GM19372 (cell line): Measurements from ENCODE around the gene PPP1R27.
A peak's percentile ranks its signal among the peaks of the same experiment; 100 is the strongest.
"Not testable (repeated sequence)": the region's sequence is repeated elsewhere in the genome, so short reads cannot be mapped to it uniquely, and the experiment has no call there.

Experiments used
- ATAC-seq: cut with Tn5 transposase; IDR thresholded peaks from one replicate; pipeline ENCODE4 v1.9.1; 2021; ENCODE audit warnings: mild to moderate bottlenecking, low read depth, moderate library complexity; ENCODE audit not compliant: unreplicated experiment

Gene PPP1R27

DNA sequence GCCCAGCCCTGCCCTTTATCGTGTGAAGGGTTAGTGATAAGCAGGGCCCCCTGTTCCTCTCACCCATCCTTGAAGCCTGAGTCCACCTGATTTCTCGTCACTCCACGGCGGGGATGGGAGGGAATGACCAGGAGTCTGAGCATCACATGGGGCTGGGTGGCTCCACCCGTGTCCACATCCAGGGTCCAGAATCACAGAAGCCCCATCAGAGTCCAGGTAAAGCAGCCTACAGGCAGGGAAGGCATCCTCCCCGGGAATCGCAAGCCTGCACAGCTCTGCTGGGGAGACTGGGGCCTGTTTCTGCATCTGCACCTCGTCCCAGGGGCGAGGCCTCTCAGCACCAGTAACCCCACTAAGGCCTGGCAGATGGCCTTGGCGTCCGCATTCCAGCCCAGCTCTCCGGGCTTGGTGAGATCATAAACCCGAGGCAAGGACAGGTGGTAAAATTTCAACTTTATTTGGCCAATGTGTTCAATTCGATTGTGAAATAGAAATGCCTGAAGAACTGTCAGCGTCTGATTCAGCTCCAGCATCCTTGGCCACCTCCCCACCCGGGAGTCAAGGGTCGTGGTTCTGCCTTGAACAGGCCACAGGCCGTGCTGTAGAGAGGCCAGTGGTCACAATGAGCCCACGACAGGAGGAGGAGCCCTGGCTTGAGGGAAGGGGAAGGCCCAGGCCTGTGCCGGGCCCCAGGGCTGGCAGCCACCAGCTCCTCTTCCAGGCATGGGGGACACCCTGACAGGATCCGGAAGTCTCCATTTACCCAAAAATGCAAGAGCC, 8.1 kb upstream of the PPP1R27 start:
- no peak for ATAC-seq

DNA sequence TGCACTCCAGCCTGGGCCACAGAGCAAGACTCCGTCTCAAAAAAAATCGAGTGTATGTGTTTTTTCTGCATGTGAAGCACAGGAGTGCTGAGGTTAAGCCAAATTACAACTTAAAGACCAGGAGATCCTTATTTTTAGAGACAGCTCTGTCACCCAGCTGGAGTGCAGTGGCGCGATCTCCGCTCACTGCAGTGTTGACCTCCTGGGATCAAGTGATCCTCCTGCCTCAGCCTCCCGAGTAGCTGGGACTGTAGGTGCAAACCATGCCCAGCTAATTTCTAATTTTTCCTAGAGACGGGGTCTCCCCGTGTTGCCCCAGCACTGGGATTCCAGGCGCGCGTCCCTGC, 7.5 kb upstream of the PPP1R27 start:
- no peak for ATAC-seq

DNA sequence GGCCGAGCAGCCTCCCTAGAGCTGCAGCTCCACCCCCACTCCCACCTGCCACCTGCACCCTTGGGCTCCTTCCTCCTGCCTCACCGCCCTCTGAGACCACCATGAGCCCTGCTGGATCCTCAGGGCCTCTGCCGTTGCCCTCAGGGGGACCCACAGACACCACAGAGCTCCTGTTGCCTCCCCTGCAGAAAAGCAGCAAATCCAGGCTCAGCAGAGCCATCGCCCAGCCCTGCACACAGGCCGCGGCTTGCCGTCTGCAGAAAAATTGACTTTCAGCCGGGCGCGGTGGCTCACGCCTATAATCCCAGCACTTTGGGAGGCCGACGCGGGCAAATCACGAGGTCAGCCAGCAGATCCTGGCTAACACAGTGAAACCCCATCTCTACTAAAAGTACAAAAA, 7.0 kb upstream of the PPP1R27 start:
- ATAC-seq = no peak

DNA sequence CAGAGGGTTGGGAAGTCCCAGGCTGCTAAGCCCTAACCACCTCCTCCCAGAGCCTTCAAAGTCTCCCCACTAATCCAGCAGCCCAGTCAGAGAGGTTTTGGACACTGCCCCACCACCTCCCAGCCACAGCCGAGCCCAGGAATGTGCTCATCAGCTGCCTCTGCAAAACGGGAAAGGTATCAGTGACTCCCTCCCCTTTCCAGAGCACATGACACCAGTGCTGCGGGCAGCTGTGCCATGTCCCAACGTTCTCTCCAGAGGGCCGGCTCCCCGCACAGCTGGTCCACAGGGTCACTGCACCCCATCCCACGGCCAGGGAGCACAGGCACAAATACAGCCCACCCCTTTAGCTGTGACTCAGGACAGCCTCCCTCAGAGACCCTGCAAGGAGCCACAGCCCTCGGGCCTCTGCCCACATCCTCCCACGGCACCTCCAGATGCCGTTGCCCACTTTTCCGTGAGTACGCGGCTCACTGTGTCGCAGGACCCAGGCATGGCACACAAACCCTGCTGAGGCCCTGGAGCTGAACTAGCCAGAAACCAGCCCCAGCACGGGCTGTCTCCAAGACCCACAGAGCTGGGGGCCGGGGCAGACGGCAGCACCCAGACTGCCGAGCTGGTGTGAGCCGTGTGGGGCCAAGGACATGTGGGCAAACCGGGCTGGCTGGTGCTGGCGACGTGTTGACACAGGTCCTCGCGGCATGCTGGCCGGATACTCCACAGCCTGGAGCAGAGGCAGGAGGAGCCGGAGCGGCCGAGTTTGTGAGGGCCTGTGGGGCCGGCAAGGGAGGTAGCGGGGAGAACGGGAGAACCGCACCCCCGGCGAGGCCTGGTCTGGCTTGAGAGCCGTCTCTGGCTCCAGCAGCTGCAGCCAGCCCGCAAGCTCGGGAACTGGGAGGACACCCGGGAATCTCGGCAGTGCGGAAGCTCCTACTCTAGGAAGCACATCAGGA, 6.3 kb upstream of the PPP1R27 start:
- no peak for ATAC-seq

DNA sequence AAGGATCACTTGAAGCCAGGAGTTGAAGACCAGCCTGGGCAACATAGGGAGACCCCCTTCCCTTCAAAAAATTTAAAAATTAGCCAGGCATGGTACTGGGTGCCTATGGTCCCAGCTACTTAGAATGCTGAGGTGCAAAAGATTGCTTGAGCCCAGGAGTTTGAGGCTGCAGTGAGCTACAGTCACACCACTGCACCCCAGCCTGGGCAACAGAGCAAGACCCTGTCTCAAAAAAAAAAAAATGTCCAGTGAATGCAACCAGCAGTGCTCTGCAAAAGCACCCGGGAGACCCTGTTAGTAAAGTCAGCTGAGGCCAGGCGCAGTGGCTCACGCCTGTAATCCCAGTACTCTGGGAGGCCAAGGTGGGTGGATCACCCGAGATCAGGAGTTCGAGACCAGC, 5.2 kb upstream of the PPP1R27 start:
- ATAC-seq = not testable (repeated sequence)

DNA sequence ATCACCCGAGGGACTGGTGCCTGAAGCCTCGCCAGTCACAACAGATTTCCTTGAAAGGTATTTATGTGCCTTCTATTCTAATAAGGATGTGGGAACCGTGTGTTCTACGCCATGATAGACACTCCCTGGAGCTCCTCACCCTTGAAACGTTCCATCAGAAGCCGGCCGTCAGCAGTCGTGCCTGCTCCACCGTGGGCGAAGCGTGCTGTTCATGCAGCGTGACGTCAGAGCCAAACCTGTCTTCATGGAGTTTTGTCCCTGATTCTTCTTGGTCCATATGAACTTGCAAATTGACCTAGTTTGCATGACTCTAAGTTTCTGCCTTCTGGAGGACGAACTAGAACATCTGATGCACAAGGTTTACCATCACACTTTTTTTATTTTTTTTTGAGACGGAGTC, 4.5 kb upstream of the PPP1R27 start:
- no peak for ATAC-seq

DNA sequence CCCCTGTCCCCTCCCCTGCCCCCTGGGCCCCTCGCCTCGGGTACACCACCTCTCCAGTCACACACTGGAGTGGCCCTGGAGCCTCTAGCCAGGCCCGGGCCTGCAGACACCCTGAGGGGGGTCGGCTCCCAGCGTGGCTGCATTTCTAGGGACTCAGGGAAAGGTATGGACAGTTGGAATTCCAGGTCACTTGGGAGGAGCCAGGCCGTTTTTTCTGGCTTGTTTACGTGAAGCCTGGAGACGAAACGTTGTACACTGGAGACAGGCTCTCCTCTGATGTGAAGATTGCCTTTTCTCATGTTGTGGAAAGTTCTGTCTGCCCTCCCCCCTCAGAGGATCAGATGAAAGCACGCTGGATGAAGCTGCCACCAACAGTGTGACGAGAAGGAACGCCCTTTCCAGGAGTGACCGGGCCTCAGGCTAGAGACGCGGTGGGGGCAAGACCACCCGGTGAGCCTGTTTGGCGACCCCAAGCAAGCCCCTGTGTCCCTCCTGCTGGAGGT, 4.0 kb upstream of the PPP1R27 start:
- no peak for ATAC-seq

DNA sequence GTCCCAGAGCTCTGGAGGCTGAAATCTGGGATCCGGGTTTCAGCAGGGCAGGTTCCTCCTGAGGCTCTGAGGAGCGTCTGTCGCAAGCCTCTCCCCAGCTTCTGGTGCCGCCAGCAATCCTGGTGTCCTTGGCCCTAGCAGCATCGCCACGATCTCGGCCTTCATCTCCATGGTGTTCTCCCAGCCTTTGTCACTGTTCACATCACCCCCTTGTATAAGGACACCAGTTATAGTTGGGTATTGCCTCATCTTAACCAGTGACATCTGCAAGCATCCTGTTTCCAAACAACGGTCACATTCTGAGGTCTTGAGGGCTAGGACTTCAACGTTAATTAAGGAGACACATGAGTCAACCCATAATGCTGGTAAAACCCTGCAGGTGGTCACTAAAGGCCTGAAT, 2.8 kb upstream of the PPP1R27 start:
- no peak for ATAC-seq

DNA sequence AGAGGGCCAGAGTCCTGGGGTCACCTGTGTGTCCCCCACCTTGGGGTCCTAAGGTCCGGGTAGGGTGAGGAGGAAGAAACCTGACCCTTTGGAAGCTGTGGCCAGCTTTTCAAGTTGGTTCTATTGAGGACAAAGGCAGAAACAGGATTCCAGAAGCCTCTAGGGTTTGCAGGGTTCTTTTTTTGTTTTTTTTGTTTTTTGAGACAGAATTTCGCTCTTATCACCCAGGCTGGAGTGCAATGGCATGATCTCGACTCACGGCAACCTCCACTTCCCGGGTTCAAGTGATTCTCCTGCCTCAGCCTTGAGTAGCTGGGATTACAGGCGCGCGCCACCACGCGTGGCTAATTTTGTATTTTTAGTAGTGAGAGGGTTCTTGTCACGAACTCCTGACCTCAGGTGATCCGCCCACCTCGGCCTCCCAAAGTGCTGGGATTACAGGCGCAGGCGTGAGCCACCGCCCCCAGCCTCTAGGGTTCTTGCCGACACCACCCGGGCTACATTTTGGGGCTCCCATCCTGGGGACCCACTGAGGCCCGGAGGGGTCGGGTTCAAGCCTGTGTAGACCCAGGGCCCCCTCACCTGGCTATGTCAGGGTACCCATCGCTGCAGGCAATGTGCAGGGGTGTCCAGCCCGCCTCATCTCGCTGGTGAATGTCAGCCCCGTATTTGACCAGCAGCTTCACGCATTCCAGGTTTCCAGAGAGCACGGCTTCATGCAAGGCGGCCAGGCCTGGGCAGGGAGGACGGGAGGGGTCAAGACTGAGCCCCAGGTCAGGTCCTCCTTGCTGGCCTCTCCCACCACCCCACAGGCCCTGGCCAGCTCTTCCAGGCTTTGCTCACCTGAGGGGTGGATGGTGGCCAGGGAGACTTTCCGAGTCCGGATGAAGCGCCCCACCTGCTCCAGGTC, 674 bp downstream of the PPP1R27 start:
- no peak for ATAC-seq

DNA sequence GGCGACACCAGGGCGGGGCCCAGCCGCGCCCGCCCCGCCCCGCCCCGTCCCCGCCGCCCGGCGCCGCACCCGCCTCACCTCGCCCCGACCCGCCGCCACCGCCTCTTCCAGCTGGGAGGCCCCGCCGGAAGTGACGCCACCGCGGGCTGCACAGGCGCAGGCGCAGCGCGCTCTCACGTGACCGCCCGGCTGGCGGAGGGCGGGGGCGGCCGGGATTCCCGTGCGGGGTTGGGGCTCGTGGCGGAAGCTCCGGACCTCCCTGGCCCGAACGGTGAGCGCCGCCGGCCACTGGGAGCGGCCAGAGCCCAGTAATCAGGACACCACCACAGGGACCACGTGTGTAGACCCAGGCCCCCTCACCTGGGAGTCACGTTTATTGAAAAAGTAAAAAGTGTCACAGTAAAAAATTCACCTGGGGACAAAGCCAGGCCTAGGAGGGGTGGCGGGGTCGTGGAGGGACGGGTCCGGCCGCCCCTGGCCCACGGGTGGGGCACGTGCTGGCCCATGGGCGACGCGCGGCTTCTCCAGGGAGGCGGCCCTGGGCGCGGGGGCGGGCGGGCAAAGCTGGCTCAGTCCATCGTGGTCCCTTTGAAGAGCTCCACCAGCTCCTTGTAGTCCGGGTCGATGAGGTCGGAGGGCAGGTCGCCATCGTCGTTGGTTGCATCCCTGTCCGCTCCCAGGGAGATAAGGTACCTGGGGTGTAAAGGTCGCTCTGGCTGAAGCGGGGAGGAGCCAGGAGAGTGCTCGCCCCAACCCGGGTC, 1.5 kb downstream of the PPP1R27 start, which contains the start of gene MCRIP1:
Gene MCRIP1 (minus strand): TSS at position 132 of the 761 bp plus-strand sequence. CDS start 8,785 bp downstream, outside the sequence.
- peak; percentile 13 for ATAC-seq

DNA sequence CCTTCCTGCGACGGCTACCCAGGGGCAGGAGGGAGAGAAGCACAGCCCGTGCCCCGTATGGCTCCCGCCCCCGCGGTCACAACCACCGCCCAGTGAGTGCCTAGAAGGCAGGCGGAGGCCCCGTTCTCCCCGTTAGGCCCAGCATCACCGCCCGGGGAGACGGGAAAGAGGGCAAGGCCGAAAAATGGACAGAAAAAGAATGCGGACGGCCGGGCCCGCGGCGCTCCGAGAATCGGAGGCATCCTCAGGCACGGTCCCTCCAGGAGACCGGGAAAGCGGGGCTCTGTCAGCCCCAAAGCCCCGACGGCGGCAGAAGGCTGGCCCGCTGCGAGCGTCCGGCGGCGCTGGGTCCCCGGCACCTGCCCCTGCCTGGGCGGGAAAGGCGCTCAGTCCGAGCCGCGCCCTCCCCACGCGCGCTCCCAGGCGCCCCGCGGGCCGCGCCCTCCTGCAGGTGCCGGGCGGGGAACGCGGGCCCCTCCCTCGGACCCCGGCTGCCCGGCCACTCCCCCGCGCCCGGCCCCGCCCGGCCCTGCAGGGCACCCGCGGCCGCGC, 2.2 kb downstream of the PPP1R27 start:
- ATAC-seq = peak; percentile 76

DNA sequence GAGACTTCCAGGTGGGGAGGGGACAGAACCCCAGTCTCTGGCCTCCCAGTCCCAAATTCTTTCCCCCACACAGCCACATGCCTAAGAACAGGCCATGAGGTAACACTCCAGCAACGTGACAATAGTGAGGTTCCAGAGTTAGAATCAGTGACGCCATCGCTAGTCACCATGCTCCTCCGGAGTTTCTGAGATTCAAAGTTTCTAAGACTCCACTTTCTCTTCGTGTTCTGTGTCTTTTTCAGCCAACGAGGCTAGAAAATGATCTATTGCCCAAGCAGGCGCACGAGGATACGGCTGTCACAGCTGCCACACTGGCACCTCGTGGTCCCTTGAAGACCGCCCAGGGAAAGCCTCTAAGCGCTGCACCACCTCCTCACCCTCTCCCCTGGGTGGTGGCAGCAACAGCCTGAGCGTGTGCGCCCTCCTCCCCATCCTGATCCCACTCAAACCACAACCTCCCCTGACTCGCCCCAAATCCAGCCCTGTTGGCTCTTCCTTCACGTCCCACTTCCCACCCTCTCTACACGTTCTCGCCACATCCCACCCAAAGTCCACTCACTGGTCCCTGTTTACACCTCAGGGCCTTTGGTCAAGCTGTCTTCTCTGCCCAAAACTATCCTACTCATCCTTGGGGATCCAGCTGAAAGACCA, 2.8 kb downstream of the PPP1R27 start:
- ATAC-seq = no peak

DNA sequence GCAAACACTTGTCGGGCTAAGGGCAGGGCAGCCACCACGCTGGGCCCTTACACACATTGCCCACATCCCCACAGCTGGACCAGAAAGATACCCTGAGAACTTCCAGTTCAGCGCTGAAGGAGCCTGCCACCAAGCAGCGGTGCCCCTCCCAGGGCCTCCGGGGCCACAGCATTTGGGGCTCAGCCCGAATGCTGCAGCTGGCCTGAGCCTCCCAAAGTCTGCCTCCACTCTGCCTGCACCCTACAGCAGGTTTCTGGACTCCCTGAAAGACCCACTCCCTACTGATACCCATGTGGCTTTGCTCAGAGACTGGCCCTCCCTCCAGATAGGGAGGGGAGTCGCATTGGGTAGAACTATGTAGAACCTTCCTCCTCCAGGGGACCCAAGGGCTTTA, 3.3 kb downstream of the PPP1R27 start:
- ATAC-seq = no peak

DNA sequence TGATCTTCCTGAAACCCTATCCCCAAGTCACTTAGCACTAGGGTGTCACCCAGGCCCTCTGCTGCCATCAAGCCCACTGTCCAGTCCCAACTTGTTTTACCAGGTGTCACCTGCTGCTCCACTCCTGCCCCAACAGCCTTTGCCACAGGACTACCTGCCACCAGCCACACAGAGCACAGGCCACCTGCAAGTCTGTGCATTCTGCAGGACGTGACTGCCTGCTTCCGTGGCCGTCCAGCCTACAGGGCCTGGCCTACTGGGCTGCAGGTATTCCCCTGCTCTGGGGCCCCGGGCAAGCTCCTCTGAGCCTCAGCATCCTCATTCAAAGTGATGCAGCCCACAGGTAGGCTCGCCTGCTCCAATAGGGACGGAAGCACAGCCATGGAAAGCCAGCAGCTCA, 5.0 kb downstream of the PPP1R27 start:
- no peak for ATAC-seq

DNA sequence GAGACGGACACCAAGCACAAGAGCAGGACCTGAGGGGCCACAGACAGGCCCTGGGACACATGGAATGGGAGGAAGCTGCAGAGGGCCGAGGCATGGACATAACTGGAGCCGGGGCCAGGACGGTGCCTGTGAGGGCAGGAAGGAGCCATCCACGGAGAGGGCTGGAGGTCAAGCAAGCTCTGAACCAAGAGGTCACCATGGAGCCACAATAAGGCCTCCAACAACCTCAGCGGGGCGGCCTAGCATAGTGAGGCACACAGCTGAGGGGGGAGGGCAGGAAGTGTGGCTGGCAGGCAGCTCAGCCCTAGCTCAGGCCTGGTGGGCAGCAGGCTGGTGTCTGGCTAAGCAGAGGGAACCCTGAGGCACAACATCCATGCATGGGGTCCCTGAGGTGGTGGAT, 6.2 kb downstream of the PPP1R27 start:
- ATAC-seq = no peak

DNA sequence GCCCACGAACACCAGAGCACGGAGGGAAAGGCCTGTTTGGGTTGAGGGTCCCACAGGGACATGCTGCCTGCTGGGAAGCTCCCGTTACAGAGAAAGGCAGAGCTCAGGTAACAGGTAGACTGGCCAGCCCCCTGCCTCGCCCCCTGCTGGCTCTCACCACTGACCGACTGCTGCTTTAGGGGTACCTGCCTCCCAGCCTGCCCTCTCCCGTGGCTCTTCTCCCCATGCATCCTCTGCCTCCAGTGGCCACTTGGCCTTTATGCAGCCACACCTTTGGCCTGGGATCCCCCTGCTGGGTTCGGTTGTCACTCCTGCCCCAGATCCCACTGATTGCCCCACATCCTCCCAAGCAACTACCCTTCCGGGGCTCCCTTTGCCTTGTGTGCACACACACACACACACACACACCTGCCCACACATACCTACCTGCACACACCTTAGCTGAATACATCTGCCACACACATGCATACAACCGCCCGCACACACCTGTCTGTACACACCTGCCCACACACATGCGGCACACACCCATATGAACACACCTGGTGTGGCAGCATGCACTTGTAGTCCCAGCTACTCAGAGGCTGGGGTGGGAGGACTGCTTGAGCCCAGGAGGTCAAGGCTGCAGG, 8.9 kb downstream of the PPP1R27 start:
- ATAC-seq = no peak

DNA sequence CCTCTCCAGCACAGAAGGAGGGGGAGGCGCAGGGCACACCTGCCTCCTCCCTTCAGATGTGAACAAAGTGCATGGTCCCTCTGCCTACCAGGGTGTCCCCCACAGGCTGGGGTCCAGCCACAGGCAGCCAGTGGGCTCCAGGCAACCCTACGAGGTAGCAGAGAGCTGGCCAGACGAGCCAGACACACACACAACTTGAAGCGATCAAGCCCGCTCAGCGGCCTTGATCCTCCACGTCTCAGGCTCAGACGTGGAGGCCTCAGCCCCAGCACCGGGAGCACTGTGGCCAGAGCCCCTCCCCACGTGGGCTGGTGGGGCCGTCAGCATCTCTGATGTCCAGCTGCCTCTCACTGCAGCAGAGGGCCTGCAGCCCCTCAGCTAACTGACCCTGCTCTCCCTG, 10.3 kb downstream of the PPP1R27 start:
- no peak for ATAC-seq

DNA sequence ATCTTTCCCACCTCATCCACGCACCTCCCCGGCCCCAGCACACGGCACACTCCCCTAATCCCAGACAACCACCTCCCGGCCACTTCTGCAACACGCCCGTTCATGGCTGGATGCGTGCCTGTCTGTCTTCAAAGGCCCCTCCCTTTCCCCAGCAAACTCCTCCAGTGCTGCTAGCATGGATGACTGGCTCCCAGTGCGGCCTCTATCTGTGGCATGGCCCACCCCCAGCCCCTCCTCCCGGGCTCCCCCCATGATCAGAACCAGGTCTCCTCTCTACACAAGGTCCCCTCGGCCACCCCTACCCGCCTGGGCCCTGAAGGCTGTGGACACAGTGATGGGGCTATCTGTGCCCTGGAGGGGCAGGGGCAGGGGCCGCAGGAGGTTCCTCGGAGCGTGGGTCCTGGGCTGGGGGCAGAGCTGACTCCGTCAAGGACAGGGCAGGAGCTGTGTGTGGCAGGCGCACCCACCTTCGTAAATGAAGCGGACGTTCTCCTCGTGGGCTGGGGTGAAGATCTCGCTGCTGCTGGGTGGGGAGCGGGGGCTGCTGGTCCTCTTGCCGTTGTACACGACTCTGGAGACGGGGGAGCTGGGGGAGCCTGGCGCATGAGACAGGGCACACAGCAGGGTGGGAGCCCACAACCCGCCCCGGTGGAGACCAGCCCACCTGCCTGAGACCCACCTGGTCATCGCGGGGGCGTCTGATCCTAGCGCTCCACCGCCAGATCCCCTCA, 10.9 kb downstream of the PPP1R27 start:
- no peak for ATAC-seq
